LNCaP clone FGC (cell line): Measurements from ENCODE around the gene TVP23C.
"Not testable (repeated sequence)": the region's sequence is repeated elsewhere in the genome, so short reads cannot be mapped to it uniquely, and the experiment has no call there.

Experiments
- DNase-seq: peaks from one replicate; pipeline ENCODE4 v3.0.0-alpha.2; 2011; ENCODE audit warnings: low read depth
- H3K4me3 ChIP-seq: 2 replicates; pipeline ENCODE4 v1.5.1; 2011; ENCODE audit warnings: mild to moderate bottlenecking, low read depth, low read length, control low read depth
- CTCF ChIP-seq: IDR thresholded peaks from 2 replicates; pipeline ENCODE4 v1.5.1; 2012; ENCODE audit warnings: mild to moderate bottlenecking; ENCODE audit not compliant: control insufficient read depth, insufficient read depth; ENCODE audit errors: extremely low read depth

The TVP23C gene

GRCh38 chr17:15563375-15563857 lies at the start of gene TVP23C:
TVP23C (minus strand) TSS chr17:15563483; CDS start chr17:15563448, 35 bp downstream.
- peak; percentile 25 for DNase-seq
- peak within 1 kb of the TSS; percentile 64 for H3K4me3 ChIP-seq

- DNase-seq, H3K4me3 ChIP-seq: not testable (repeated sequence)
These were observed 29.7 kb upstream of the TVP23C start for GRCh38 chr17:15592960-15593359.

GRCh38 chr17:15591986-15592385 lies 28.7 kb upstream of the TVP23C start:
- not testable (repeated sequence) for H3K4me3 ChIP-seq, DNase-seq

GRCh38 chr17:15590844-15591243 lies 27.6 kb upstream of the TVP23C start:
- H3K4me3 ChIP-seq, DNase-seq: not testable (repeated sequence)

GRCh38 chr17:15589544-15590536 lies 26.6 kb upstream of the TVP23C start:
- not testable (repeated sequence) for DNase-seq

GRCh38 chr17:15588017-15588416 lies 24.7 kb upstream of the TVP23C start:
- H3K4me3 ChIP-seq, DNase-seq: not testable (repeated sequence)

More at GRCh38 chr17:15589544-15590536, 26.6 kb upstream of the TVP23C start:
- H3K4me3 ChIP-seq: not testable (repeated sequence)

- not testable (repeated sequence) for DNase-seq, H3K4me3 ChIP-seq
These were observed 20.0 kb upstream of the TVP23C start for GRCh38 chr17:15583313-15583712.

- not testable (repeated sequence) for DNase-seq, H3K4me3 ChIP-seq
These were observed 18.2 kb upstream of the TVP23C start for GRCh38 chr17:15581462-15581861.

- DNase-seq, H3K4me3 ChIP-seq: not testable (repeated sequence)
These were observed 13.6 kb upstream of the TVP23C start for GRCh38 chr17:15576848-15577247.

GRCh38 chr17:15574660-15575059 lies 11.4 kb upstream of the TVP23C start:
- not testable (repeated sequence) for DNase-seq, H3K4me3 ChIP-seq

- not testable (repeated sequence) for H3K4me3 ChIP-seq
- TF ChIP-seq CTCF: peak; percentile 47
- peak; percentile 82 for DNase-seq
These were observed 10.6 kb upstream of the TVP23C start for GRCh38 chr17:15573870-15574269.

GRCh38 chr17:15562613-15563374 lies 489 bp downstream of the TVP23C start:
- peak overlapping the region; percentile 64 for H3K4me3 ChIP-seq
- not testable (repeated sequence) for DNase-seq

GRCh38 chr17:15561439-15561838 lies 1.8 kb downstream of the TVP23C start:
- H3K4me3 ChIP-seq, DNase-seq: not testable (repeated sequence)

- H3K4me3 ChIP-seq, DNase-seq: not testable (repeated sequence)
These were observed 4.7 kb downstream of the TVP23C start for GRCh38 chr17:15558403-15559105.

GRCh38 chr17:15557334-15557832 lies 5.9 kb downstream of the TVP23C start:
- DNase-seq, H3K4me3 ChIP-seq: not testable (repeated sequence)
